ENCODE data around the gene GMPPB.

GMPPB gene

DNA sequence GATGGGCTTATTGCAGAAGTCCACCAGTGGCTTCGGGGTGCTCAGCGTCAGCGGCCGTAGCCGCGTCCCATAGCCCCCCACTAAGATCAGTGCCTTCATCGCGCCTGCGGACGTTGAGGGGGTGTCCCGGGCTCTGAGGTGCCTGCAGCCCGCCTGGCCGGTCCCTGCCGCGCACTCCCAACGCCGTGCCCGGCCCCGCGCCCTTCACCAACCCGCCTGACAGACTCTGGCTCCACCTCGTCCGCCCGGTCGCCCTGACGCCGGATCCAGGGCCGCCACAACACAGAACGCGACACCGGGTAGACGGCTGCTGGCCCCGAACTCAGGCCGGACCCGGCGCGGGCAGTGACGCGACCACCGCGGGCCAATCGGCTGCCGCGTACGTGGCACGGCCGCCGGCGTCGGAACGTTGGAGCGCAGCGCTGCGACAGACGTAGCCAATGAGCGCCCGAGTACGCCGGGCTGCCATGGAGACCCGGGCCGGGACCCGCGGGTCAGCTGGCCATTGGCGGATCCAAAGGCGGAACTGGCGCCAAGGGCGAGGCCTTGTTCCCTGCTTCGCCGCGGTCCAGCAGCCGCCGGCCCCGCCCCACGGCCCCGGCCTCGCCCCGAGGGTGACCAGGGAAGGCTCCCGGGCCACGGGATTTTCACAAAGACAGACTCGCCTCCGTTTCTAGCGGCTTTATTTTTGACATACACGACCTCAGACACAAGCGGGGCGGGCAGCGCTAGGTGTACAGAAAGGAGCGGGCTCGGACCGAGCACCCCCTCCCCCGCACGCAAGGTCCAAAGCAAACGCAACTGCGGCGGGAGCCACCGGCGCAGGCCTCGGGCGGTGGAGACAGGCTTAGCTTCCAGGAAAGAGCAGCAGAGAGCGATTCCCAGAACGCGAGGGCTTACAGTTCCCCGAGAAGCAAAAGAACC lies at the start of gene GMPPB:
GMPPB (minus strand) TSS at position 324 of the 924 bp plus-strand sequence; CDS start at position 99, 225 bp downstream.
- no peak for TF ChIP-seq CTCF (IDR thresholded peaks at IDR 0.05)

- TF ChIP-seq CTCF (IDR thresholded peaks at IDR 0.05) = no peak
These were observed 49.0 kb upstream of the GMPPB start for GRCh38 chr3:49772703-49773102.

DNA sequence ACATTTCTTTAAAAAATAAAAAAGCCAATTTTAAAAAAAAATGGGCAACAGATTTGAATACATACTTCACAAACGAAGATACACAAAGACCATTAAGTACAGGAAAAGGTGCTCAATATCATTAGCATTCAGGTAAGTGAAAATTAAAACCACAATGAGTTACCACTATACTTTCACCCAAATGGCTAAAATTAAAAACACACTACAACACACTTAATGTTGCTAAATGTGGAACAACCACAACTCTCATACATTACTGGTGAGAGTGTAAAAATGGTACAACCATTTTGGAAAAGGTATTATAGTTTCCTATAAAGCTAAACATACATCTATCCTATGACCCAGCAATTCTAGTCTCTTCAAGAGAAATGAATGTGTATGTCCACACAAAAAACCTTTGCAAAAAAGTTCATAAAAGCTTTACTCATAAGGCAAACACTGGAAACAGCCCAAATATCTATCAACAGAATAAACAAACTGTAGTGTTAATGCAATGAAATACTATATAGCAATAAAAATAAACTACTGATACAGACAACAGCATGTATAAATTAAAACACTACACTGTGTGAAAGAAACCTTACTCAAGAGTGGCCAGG lies 47.7 kb upstream of the GMPPB start:
- no peak for TF ChIP-seq CTCF (IDR thresholded peaks at IDR 0.05)

DNA sequence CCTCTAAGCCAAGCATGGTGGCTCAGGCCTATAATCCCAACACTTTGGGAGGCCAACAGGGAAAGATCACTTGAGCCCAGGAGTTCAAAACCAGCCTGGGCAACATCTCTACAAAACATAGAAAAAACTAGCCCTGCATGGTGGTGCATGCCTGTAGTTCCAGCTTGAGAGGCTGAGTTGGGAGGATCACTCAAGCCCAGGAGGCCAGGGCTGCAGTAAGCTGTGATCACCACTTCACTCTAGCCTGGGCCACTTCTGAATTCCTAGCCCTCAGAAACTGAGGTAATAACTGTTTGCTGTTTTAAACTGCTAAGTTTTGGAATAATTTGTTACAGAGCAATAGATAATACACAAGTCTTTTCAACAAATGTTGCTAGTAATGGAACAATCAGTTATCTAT lies 46.2 kb upstream of the GMPPB start:
- no peak for TF ChIP-seq CTCF (IDR thresholded peaks at IDR 0.05)

GRCh38 chr3:49769286-49769915 lies 45.6 kb upstream of the GMPPB start:
- TF ChIP-seq CTCF (IDR thresholded peaks at IDR 0.05) = no peak

GRCh38 chr3:49763981-49764380 lies 40.2 kb upstream of the GMPPB start:
- TF ChIP-seq CTCF (IDR thresholded peaks at IDR 0.05) = no peak

- TF ChIP-seq CTCF (IDR thresholded peaks at IDR 0.05) = no peak
These were observed 37.9 kb upstream of the GMPPB start for GRCh38 chr3:49761661-49762060.

All from LNCAP (cell line).